Liver (tissue), 3 donors: ENCODE data around the gene MFF.

Experiments used
- EGR1 ChIP-seq, 2 donors: IDR thresholded peaks; 2 replicates each; pipeline ENCODE4 v1.6.1; 2016 to 2018; ENCODE audit warnings: antibody characterized with exemption in 2 of 2, low read depth in 2 of 2
- FOXA2 ChIP-seq: IDR thresholded peaks from 2 replicates; pipeline ENCODE4 v1.6.1; 2016; ENCODE audit warnings: antibody characterized with exemption
- GABPA ChIP-seq, 2 donors: IDR thresholded peaks in 1 of 2; conservative IDR thresholded peaks in 1 of 2; 2 replicates each; pipeline ENCODE4 v1.6.1; 2016; ENCODE audit warnings: antibody characterized with exemption in 2 of 2, mild to moderate bottlenecking in 1 of 2, moderate library complexity in 1 of 2
- HNF4A ChIP-seq, 2 donors: conservative IDR thresholded peaks; 2 replicates each; pipeline ENCODE4 v1.6.1; 2016; ENCODE audit warnings: antibody characterized with exemption in 2 of 2, mild to moderate bottlenecking in 2 of 2
- NR2F2 ChIP-seq: IDR thresholded peaks from 2 replicates; pipeline ENCODE4 v1.6.1; 2016; ENCODE audit warnings: antibody characterized with exemption
- SP1 ChIP-seq: IDR thresholded peaks from 2 replicates; pipeline ENCODE4 v1.6.1; 2018; ENCODE audit warnings: antibody characterized with exemption, mild to moderate bottlenecking
- TAF1 ChIP-seq: conservative IDR thresholded peaks from 2 replicates; pipeline ENCODE4 v1.6.1; 2016; ENCODE audit warnings: antibody characterized with exemption, mild to moderate bottlenecking
- YY1 ChIP-seq: IDR thresholded peaks from 2 replicates; pipeline ENCODE4 v1.6.1; 2016; ENCODE audit warnings: antibody characterized with exemption, mild to moderate bottlenecking
- TF ChIP-seq, protein P1 (sequence below): IDR thresholded peaks from 2 replicates; pipeline ENCODE4 v1.6.1; 2016; ENCODE audit warnings: antibody characterized with exemption
- TF ChIP-seq, protein P2 (sequence below): fragments of 150-350 bp; IDR thresholded peaks from 2 replicates; pipeline ENCODE4 v1.5.1; 2017; ENCODE audit warnings: improper control_type of control experiment, low read depth, low read length; ENCODE audit not compliant: missing input control
- TF ChIP-seq, protein P3 (sequence below): IDR thresholded peaks from 2 replicates; pipeline ENCODE4 v1.6.1; 2016; ENCODE audit warnings: antibody characterized with exemption, mild to moderate bottlenecking
- donor health status: healthy.
- donor health status: healthy.

DNA sequence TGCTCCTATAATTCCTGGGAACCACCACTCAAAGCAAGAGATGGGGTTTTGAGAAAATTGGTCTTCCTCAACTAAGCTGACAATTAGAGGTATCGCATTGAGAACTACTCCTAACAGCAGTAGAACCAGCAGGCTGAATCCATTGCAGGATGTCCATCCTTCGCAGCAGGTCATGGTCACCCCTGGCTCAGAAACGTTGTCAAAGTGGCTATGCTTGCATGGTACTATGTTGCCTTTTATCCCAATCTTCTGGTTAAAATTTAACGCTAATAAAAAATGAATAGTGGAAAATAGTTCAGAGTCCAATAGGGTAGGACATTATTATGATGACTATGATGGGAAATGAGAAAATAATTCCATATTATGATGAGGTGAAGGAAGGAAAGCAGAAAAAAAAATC lies 54.0 kb downstream of the MFF start, which contains the start of gene TM4SF20:
- TF ChIP-seq YY1 (no peak), EGR1 (IDR thresholded peaks at IDR 0.05; ENCODE audit: low read depth in 2 of 2) (no peak), TAF1 (no peak), SP1 (no peak), FOXA2 (no peak), GABPA (IDR thresholded peaks at IDR 0.05 in 1 of 2, conservative IDR thresholded peaks at IDR 0.05 in 1 of 2) (no peak), NR2F2 (no peak), HNF4A (conservative IDR thresholded peaks at IDR 0.05) (no peak)
- TF ChIP-seq, protein P1, sequence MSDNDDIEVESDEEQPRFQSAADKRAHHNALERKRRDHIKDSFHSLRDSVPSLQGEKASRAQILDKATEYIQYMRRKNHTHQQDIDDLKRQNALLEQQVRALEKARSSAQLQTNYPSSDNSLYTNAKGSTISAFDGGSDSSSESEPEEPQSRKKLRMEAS, result no peak
- TF ChIP-seq, protein P2, sequence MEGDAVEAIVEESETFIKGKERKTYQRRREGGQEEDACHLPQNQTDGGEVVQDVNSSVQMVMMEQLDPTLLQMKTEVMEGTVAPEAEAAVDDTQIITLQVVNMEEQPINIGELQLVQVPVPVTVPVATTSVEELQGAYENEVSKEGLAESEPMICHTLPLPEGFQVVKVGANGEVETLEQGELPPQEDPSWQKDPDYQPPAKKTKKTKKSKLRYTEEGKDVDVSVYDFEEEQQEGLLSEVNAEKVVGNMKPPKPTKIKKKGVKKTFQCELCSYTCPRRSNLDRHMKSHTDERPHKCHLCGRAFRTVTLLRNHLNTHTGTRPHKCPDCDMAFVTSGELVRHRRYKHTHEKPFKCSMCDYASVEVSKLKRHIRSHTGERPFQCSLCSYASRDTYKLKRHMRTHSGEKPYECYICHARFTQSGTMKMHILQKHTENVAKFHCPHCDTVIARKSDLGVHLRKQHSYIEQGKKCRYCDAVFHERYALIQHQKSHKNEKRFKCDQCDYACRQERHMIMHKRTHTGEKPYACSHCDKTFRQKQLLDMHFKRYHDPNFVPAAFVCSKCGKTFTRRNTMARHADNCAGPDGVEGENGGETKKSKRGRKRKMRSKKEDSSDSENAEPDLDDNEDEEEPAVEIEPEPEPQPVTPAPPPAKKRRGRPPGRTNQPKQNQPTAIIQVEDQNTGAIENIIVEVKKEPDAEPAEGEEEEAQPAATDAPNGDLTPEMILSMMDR, result no peak
- TF ChIP-seq, protein P3, sequence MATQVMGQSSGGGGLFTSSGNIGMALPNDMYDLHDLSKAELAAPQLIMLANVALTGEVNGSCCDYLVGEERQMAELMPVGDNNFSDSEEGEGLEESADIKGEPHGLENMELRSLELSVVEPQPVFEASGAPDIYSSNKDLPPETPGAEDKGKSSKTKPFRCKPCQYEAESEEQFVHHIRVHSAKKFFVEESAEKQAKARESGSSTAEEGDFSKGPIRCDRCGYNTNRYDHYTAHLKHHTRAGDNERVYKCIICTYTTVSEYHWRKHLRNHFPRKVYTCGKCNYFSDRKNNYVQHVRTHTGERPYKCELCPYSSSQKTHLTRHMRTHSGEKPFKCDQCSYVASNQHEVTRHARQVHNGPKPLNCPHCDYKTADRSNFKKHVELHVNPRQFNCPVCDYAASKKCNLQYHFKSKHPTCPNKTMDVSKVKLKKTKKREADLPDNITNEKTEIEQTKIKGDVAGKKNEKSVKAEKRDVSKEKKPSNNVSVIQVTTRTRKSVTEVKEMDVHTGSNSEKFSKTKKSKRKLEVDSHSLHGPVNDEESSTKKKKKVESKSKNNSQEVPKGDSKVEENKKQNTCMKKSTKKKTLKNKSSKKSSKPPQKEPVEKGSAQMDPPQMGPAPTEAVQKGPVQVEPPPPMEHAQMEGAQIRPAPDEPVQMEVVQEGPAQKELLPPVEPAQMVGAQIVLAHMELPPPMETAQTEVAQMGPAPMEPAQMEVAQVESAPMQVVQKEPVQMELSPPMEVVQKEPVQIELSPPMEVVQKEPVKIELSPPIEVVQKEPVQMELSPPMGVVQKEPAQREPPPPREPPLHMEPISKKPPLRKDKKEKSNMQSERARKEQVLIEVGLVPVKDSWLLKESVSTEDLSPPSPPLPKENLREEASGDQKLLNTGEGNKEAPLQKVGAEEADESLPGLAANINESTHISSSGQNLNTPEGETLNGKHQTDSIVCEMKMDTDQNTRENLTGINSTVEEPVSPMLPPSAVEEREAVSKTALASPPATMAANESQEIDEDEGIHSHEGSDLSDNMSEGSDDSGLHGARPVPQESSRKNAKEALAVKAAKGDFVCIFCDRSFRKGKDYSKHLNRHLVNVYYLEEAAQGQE, result no peak
